Endothelial cell of umbilical vein (primary cell): Measurements from ENCODE around the gene CNP.

ENCODE experiments used
- MAX ChIP-seq: IDR thresholded peaks from 2 replicates; pipeline ENCODE4 v1.6.1; 2011; ENCODE audit not compliant: insufficient read depth, insufficient read length
- POLR2AphosphoS5 ChIP-seq: IDR thresholded peaks from 2 replicates; pipeline ENCODE4 v1.6.1; 2012; ENCODE audit warnings: low read depth, mild to moderate bottlenecking, control low read depth, low read length, moderate library complexity; ENCODE audit not compliant: insufficient read depth
- TF ChIP-seq, protein P1 (sequence below), 2 donors: IDR thresholded peaks; 1 replicate in 1 of 2; 2 replicates in 1 of 2; pipeline ENCODE4 v1.5.1; 2011; ENCODE audit warnings: low read length in 2 of 2, mild to moderate bottlenecking in 2 of 2, moderate library complexity in 2 of 2, control low read depth in 1 of 2, inconsistent platforms in 1 of 2, low read depth in 1 of 2; ENCODE audit not compliant: insufficient read depth in 1 of 2; ENCODE audit errors: extremely low read depth in 1 of 2

DNA sequence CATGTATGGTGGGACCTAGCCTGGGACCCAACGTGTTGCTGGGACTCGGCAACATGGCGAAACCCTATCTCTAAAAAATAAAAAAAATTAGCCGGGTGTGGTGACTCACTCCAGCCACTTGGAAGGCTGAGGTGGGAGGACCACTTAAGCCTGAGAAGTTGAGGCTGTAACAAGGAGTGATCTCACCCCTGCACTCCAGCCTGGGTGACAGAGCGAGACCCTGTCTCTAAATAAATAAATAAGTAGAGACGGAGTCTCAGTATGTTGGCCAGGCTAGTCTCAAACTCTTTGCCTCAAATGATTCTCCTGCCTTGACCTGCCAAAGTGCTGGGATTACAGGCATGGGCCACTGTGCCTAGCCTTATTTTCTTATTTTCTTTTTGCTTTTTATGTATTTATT is 10.1 kb upstream of the CNP start:
- no peak for TF ChIP-seq POLR2AphosphoS5
- no peak for TF ChIP-seq MAX
- TF ChIP-seq, protein P1, sequence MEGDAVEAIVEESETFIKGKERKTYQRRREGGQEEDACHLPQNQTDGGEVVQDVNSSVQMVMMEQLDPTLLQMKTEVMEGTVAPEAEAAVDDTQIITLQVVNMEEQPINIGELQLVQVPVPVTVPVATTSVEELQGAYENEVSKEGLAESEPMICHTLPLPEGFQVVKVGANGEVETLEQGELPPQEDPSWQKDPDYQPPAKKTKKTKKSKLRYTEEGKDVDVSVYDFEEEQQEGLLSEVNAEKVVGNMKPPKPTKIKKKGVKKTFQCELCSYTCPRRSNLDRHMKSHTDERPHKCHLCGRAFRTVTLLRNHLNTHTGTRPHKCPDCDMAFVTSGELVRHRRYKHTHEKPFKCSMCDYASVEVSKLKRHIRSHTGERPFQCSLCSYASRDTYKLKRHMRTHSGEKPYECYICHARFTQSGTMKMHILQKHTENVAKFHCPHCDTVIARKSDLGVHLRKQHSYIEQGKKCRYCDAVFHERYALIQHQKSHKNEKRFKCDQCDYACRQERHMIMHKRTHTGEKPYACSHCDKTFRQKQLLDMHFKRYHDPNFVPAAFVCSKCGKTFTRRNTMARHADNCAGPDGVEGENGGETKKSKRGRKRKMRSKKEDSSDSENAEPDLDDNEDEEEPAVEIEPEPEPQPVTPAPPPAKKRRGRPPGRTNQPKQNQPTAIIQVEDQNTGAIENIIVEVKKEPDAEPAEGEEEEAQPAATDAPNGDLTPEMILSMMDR (IDR thresholded peaks at IDR 0.05; ENCODE audit: extremely low read depth in 1 of 2, insufficient read depth in 1 of 2, low read depth in 1 of 2, low read length in 2 of 2): no peak
